A549 (cell line): ENCODE measurements around the gene SPARC. TPM values are rescaled to one million over a fixed set of nuclear protein-coding genes. Genes with fewer than 3 reads are reported as not detected.

ENCODE experiments used
- ATAC-seq, 2 experiments: fragments of 200-7000 bp in 1 of 2; fragments of >200 bp in 1 of 2; cut with Nextera tagmentation in 1 of 2; cut with Tn5 transposase in 1 of 2; 3 replicates each; pipeline versions ENCODE4 v1.8.0 to v1.9.1; 2018 to 2020; ENCODE audit warnings: mild to moderate bottlenecking in 1 of 2, moderate library complexity in 1 of 2
- CTCF ChIA-PET: fragments of 300-600 bp; sonication (Branson Sonifier 250); formaldehyde crosslinking; extraction: SDS; loops from one replicate; lab custom pipeline; 2021; ENCODE audit warnings: antibody characterized with exemption, inconsistent platforms; lab: Yijun Ruan, JAX
- POLR2A ChIA-PET: fragments of 350-600 bp; formaldehyde crosslinking; extraction: SDS; loops from one replicate; lab custom pipeline; 2021; ENCODE audit warnings: antibody characterized with exemption, inconsistent platforms; lab: Yijun Ruan, JAX
- DNase-seq, 2 experiments: peaks; one replicate each; pipeline versions ENCODE4 v3.0.0 to v3.0.0-alpha.2; 2011 to 2016; ENCODE audit warnings: low read depth in 1 of 2, low spot score in 1 of 2
- FAIRE-seq: peaks from 2 replicates; lab custom pipeline; 2011; peaks lifted over from hg19 to GRCh38; lab: Jason Lieb, UNC
- H3K27ac ChIP-seq, 2 experiments: fragments of >200 bp; sonication (Bioruptor Twin); formaldehyde crosslinking; 3 replicates each; pipeline ENCODE4 v1.5.1; 2016 to 2017
- H3K4me1 ChIP-seq: fragments of >200 bp; sonication (Bioruptor Twin); formaldehyde crosslinking; 3 replicates; pipeline ENCODE4 v1.6.1; 2016
- H3K4me2 ChIP-seq: fragments of >200 bp; sonication (Bioruptor Twin); formaldehyde crosslinking; 3 replicates; pipeline ENCODE4 v1.6.1; 2016
- H3K4me3 ChIP-seq: fragments of >200 bp; sonication (Bioruptor Twin); formaldehyde crosslinking; 3 replicates; pipeline ENCODE4 v1.5.1; 2016
- H3K9me3 ChIP-seq: fragments of >200 bp; sonication (Bioruptor Twin); formaldehyde crosslinking; 3 replicates; pipeline ENCODE4 v1.6.1; 2016
- CTCF ChIP-seq: fragments of >200 bp; sonication (Bioruptor Twin); formaldehyde crosslinking; IDR thresholded peaks from 3 replicates; pipeline ENCODE4 v1.5.1; 2016
- EHMT2 ChIP-seq: fragments of 200-600 bp; sonication (generic); IDR thresholded peaks from 2 replicates; pipeline ENCODE4 v1.6.1; 2016; ENCODE audit warnings: antibody characterized with exemption, low read depth, mild to moderate bottlenecking, moderate library complexity
- GATA3 ChIP-seq: IDR thresholded peaks from 2 replicates; pipeline ENCODE4 v1.6.1; 2012; ENCODE audit warnings: borderline replicate concordance
- HDAC2 ChIP-seq: fragments of 200-600 bp; sonication (generic); IDR thresholded peaks from 2 replicates; pipeline ENCODE4 v1.6.1; 2016
- HEYL ChIP-seq: fragments of 250-450 bp; sonication (Bioruptor Pico); IDR thresholded peaks from 2 replicates; pipeline ENCODE4 v1.8.0; 2021; ENCODE audit warnings: mild to moderate bottlenecking, moderate library complexity
- HOXA7 ChIP-seq: fragments of 250-450 bp; sonication (Bioruptor Pico); IDR thresholded peaks from 2 replicates; pipeline ENCODE4 v1.5.0; 2020; ENCODE audit warnings: mild to moderate bottlenecking, moderate library complexity
- HOXB5 ChIP-seq: fragments of 250-450 bp; sonication (Bioruptor Pico); IDR thresholded peaks from 2 replicates; pipeline ENCODE4 v1.5.0; 2020; ENCODE audit warnings: mild to moderate bottlenecking, moderate library complexity
- JUNB ChIP-seq: fragments of >200 bp; sonication (Bioruptor Twin); formaldehyde crosslinking; IDR thresholded peaks from 2 replicates; pipeline ENCODE4 v1.6.1; 2016
- PHF8 ChIP-seq: fragments of 200-600 bp; sonication (generic); IDR thresholded peaks from 2 replicates; pipeline ENCODE4 v1.6.1; 2016; ENCODE audit warnings: low read depth, mild to moderate bottlenecking, antibody characterized with exemption, moderate library complexity, borderline replicate concordance
- POLR2A ChIP-seq: IDR thresholded peaks from 2 replicates; pipeline ENCODE4 v1.6.1; 2012; ENCODE audit warnings: mild to moderate bottlenecking, low read length
- POLR2AphosphoS2 ChIP-seq: conservative IDR thresholded peaks from 2 replicates; pipeline ENCODE4 v1.6.1; 2012; ENCODE audit warnings: low read length, improper control_type of control experiment, inconsistent platforms
- RARB ChIP-seq: fragments of 250-450 bp; sonication (Bioruptor Pico); IDR thresholded peaks from 2 replicates; pipeline ENCODE4 v1.8.0; 2021; ENCODE audit warnings: mild to moderate bottlenecking, moderate library complexity
- RCOR1 ChIP-seq: fragments of 150-350 bp; IDR thresholded peaks from 2 replicates; pipeline ENCODE4 v1.6.1; 2014; ENCODE audit warnings: antibody characterized with exemption, low read length, low read depth
- TP53 ChIP-seq: fragments of 250-450 bp; sonication (Bioruptor Pico); IDR thresholded peaks from 2 replicates; pipeline ENCODE4 v1.5.0; 2021; ENCODE audit warnings: mild to moderate bottlenecking, moderate library complexity
- ZFP36 ChIP-seq: fragments of 450-650 bp; IDR thresholded peaks from 2 replicates; pipeline ENCODE4 v1.6.1; 2014; ENCODE audit warnings: borderline replicate concordance; ENCODE audit not compliant: partially characterized antibody
- ZNF302 ChIP-seq: fragments of 250-450 bp; sonication (Bioruptor Pico); IDR thresholded peaks from 2 replicates; pipeline ENCODE4 v1.9.0; 2021; ENCODE audit warnings: inconsistent platforms, mild to moderate bottlenecking, moderate library complexity
- WGBS: methylation state at CpG from one replicate; pipeline ENCODE4 v1.1.6; 2017; ENCODE audit errors: missing lambda C conversion rate; 5-methylcytosine and 5-hydroxymethylcytosine counted together
- polyA plus RNA-seq, 4 experiments: library from polyadenylated mRNA; depleted of rRNA in 3 of 4; stranded (reverse); fragments of >200 nt; fragmentation: RNase III in 1 of 4; extraction: RNeasy Plus Mini Kit Qiagen cat#74134 plus additional on column Dnase treatment in 1 of 4; gene quantifications; 2 replicates in 3 of 4; 3 replicates in 1 of 4; pipeline ENCODE4 v1.2.3, GENCODE V29; 2011 to 2017
- TF ChIP-seq, protein P1 (sequence below): fragments of 200-600 bp; sonication (generic); IDR thresholded peaks from 2 replicates; pipeline ENCODE4 v1.6.1; 2016; ENCODE audit warnings: antibody characterized with exemption, mild to moderate bottlenecking, moderate library complexity
- TF ChIP-seq, protein P2 (sequence below): fragments of 250-450 bp; sonication (Bioruptor Pico); IDR thresholded peaks from 2 replicates; pipeline ENCODE4 v1.5.0; 2020; ENCODE audit warnings: low read depth, mild to moderate bottlenecking, moderate library complexity
- TF ChIP-seq, protein P3 (sequence below): fragments of 450-650 bp; IDR thresholded peaks from 2 replicates; pipeline ENCODE4 v1.6.1; 2014; ENCODE audit warnings: antibody characterized with exemption

Gene SPARC
- polyA plus RNA-seq, 2 of the 4 experiments (the other 2 are of a cell fraction): 33.8 to 45.7 TPM

- WGBS: 43% methylated on average over 7 of the region's 7 CpGs
- H3K4me2 ChIP-seq: no peak overlapping the region
- no peak overlapping the region for H3K4me3 ChIP-seq
- ChIA-PET POLR2A (no interaction called here), CTCF (interaction anchor here (1.1 to 3.9 kb wide), 3 partner anchors 9 to 128 kb away, joined by 3 to 17 read pairs (median 3); no protein-coding TSS in a partner anchor)
- H3K4me1 ChIP-seq: peaks cover 27% of the 10 kb centered on the region
- no peak for FAIRE-seq
- no peak for DNase-seq
- no peaks in the 10 kb centered on the region for H3K9me3 ChIP-seq
- TF ChIP-seq JUNB: no peak
- no peak for TF ChIP-seq CTCF
- TF ChIP-seq POLR2AphosphoS2: no peak
- no peak for TF ChIP-seq HOXA7 (CRISPR knock-in tag)
- no peak for TF ChIP-seq GATA3
- TF ChIP-seq, protein P1, sequence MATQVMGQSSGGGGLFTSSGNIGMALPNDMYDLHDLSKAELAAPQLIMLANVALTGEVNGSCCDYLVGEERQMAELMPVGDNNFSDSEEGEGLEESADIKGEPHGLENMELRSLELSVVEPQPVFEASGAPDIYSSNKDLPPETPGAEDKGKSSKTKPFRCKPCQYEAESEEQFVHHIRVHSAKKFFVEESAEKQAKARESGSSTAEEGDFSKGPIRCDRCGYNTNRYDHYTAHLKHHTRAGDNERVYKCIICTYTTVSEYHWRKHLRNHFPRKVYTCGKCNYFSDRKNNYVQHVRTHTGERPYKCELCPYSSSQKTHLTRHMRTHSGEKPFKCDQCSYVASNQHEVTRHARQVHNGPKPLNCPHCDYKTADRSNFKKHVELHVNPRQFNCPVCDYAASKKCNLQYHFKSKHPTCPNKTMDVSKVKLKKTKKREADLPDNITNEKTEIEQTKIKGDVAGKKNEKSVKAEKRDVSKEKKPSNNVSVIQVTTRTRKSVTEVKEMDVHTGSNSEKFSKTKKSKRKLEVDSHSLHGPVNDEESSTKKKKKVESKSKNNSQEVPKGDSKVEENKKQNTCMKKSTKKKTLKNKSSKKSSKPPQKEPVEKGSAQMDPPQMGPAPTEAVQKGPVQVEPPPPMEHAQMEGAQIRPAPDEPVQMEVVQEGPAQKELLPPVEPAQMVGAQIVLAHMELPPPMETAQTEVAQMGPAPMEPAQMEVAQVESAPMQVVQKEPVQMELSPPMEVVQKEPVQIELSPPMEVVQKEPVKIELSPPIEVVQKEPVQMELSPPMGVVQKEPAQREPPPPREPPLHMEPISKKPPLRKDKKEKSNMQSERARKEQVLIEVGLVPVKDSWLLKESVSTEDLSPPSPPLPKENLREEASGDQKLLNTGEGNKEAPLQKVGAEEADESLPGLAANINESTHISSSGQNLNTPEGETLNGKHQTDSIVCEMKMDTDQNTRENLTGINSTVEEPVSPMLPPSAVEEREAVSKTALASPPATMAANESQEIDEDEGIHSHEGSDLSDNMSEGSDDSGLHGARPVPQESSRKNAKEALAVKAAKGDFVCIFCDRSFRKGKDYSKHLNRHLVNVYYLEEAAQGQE: no peak
- no peak for TF ChIP-seq TP53 (CRISPR knock-in tag)
- no peak for TF ChIP-seq ZFP36
- no peak for TF ChIP-seq PHF8
- TF ChIP-seq, protein P2, sequence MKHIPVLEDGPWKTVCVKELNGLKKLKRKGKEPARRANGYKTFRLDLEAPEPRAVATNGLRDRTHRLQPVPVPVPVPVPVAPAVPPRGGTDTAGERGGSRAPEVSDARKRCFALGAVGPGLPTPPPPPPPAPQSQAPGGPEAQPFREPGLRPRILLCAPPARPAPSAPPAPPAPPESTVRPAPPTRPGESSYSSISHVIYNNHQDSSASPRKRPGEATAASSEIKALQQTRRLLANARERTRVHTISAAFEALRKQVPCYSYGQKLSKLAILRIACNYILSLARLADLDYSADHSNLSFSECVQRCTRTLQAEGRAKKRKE: no peak
- H3K27ac ChIP-seq: peak overlapping the region in 1 of 2 experiments; percentile 44; a peak in 3 of 6 replicates
- no peak for ATAC-seq
Measured at GRCh38 chr5:151614565-151614964, 72.2 kb downstream of the SPARC start.

DNA sequence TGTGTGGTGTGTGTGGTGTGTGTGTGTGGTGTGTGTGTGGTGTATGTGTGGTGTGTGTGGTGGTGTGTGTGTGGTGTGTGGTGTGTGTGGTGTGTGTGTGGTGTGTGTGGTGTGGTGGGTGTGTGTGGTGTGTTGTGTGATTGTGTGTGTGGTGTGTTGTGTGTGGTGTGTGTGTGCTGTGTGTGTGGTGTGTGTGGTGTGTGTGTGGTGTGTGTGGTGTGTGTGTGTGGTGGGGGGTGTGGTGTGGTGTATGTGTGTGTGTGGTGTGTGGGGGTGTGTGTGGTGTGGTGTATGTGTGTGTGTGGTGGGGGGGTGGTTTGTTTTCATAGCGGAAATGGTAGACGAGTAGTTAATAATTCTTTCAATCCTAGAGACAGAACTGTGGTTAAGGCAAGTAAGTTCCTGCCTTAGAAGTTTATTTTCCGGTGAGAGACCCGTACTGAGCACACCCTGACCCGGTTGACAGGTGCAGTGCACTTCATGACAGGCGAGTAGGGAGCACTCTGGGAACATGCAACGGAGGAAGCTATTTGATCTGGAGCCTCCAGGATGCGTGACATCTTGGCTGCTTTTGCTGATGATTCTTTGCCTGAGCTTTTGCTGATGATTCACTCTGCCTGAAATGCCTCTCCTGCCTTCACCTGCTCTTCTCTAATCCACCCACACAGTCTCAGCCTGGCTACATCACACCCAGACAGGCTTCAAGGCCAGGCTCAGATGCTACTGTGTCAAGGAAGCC, 73.9 kb downstream of the SPARC start:
- CTCF ChIA-PET: interaction anchor here (0.5 to 1.4 kb wide), 2 partner anchors 11 to 160 kb away, joined by 3 to 5 read pairs; no protein-coding TSS in a partner anchor
- peak overlapping the region in 1 of 2 experiments; percentile 26; a peak in 2 of 6 replicates for H3K27ac ChIP-seq
- peaks cover 24% of the 10 kb centered on the region for H3K4me1 ChIP-seq
- ATAC-seq (peak; percentile 56 to 58), DNase-seq (peak; percentile 41 to 52), FAIRE-seq (no peak)
- H3K4me2 ChIP-seq: peak overlapping the region; percentile 60
- WGBS: 8% methylated on average over 8 of the region's 8 CpGs
- POLR2A ChIA-PET: interaction anchor here (0.6 kb wide), 1 partner anchor 15 kb away, joined by 3 read pairs; no protein-coding TSS in a partner anchor
- TF ChIP-seq ZNF302 (CRISPR knock-in tag) (no peak), RCOR1 (no peak), EHMT2 (no peak), HOXA7 (CRISPR knock-in tag) (no peak), HEYL (no peak), POLR2A (no peak), HDAC2 (no peak), JUNB (no peak), PHF8 (no peak), HOXB5 (CRISPR knock-in tag) (no peak), RARB (CRISPR knock-in tag) (no peak)
- TF ChIP-seq, protein P3, sequence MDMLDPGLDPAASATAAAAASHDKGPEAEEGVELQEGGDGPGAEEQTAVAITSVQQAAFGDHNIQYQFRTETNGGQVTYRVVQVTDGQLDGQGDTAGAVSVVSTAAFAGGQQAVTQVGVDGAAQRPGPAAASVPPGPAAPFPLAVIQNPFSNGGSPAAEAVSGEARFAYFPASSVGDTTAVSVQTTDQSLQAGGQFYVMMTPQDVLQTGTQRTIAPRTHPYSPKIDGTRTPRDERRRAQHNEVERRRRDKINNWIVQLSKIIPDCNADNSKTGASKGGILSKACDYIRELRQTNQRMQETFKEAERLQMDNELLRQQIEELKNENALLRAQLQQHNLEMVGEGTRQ: no peak
- H3K9me3 ChIP-seq: 0 out of 3 replicates have a peak, but pooled peaks cover 6% of the 10 kb centered on the region
- H3K4me3 ChIP-seq: no peak overlapping the region
